ENCODE data around the gene PHLDB3. TPM values are rescaled to one million over a fixed set of nuclear protein-coding genes. Genes with fewer than 3 reads are reported as not detected.

The PHLDB3 gene
- total RNA-seq, 4 donors from 2014 or later = 1.5 to 9.6 (median 6.7) TPM

GRCh38 chr19:43496960-43497359, 7.6 kb downstream of the PHLDB3 start:
- no peak for TF ChIP-seq CTCF (IDR thresholded peaks at IDR 0.05 in 4 of 5, conservative IDR thresholded peaks at IDR 0.05 in 1 of 5)
- TF ChIP-seq POLR2A (IDR thresholded peaks at IDR 0.05) = no peak
- H3K27ac ChIP-seq = no peak overlapping the region
- ATAC-seq = no peak
- in situ Hi-C loops (cut with MboI; ENCODE audit: low sequenced_read_pairs in 4 of 4) (no loop called here), intact Hi-C loops (cut with DNase I; ENCODE audit: low total_unique reads) (no loop called here)
- no peaks in the 10 kb centered on the region for H3K36me3 ChIP-seq
- no peak overlapping the region for H3K4me3 ChIP-seq
- H3K4me1 ChIP-seq = peaks cover 0 to 3% of the 10 kb centered on the region in 2 donors
- H3K9me3 ChIP-seq = no peaks in the 10 kb centered on the region
- no peaks in the 10 kb centered on the region for H3K27me3 ChIP-seq
- no peak for DNase-seq

GRCh38 chr19:43495082-43495481, 9.5 kb downstream of the PHLDB3 start:
- Histone ChIP-seq H3K4me3 (no peak overlapping the region), H3K27ac (no peak overlapping the region), H3K36me3 (no peaks in the 10 kb centered on the region), H3K9me3 (no peaks in the 10 kb centered on the region), H3K27me3 (no peaks in the 10 kb centered on the region), H3K4me1 (peaks cover 0 to 3% of the 10 kb centered on the region in 2 donors)
- intact Hi-C loops (cut with DNase I; ENCODE audit: low total_unique reads) = no loop called here
- no peak for ATAC-seq
- no peak for TF ChIP-seq CTCF (IDR thresholded peaks at IDR 0.05 in 4 of 5, conservative IDR thresholded peaks at IDR 0.05 in 1 of 5)
- no peak for TF ChIP-seq POLR2A (IDR thresholded peaks at IDR 0.05)
- in situ Hi-C loops (cut with MboI; ENCODE audit: low sequenced_read_pairs in 4 of 4) = no loop called here
- no peak for DNase-seq

- Histone ChIP-seq H3K36me3 (no peaks in the 10 kb centered on the region), H3K4me1 (no peaks in the 10 kb centered on the region), H3K4me3 (no peak overlapping the region), H3K27me3 (no peaks in the 10 kb centered on the region), H3K27ac (no peak overlapping the region), H3K9me3 (no peaks in the 10 kb centered on the region)
- in situ Hi-C loops (cut with MboI; ENCODE audit: low sequenced_read_pairs in 4 of 4) = no loop called here
- TF ChIP-seq POLR2A (IDR thresholded peaks at IDR 0.05) (no peak), CTCF (IDR thresholded peaks at IDR 0.05 in 4 of 5, conservative IDR thresholded peaks at IDR 0.05 in 1 of 5) (no peak)
- no peak for DNase-seq
- intact Hi-C loops (cut with DNase I; ENCODE audit: low total_unique reads) = no loop called here
- no peak for ATAC-seq
Measured at GRCh38 chr19:43490759-43491158, 13.8 kb downstream of the PHLDB3 start.

- Histone ChIP-seq H3K27ac (no peak overlapping the region), H3K4me3 (no peak overlapping the region), H3K4me1 (no peaks in the 10 kb centered on the region), H3K36me3 (no peaks in the 10 kb centered on the region), H3K27me3 (no peaks in the 10 kb centered on the region), H3K9me3 (no peaks in the 10 kb centered on the region)
- in situ Hi-C loops (cut with MboI; ENCODE audit: low sequenced_read_pairs in 4 of 4) = no loop called here
- ATAC-seq = no peak
- intact Hi-C loops (cut with DNase I; ENCODE audit: low total_unique reads) = no loop called here
- no peak for DNase-seq
- TF ChIP-seq CTCF (IDR thresholded peaks at IDR 0.05 in 4 of 5, conservative IDR thresholded peaks at IDR 0.05 in 1 of 5) (no peak), POLR2A (IDR thresholded peaks at IDR 0.05) (no peak)
Measured at GRCh38 chr19:43489979-43490599, 14.5 kb downstream of the PHLDB3 start.

- no peak overlapping the region for H3K27ac ChIP-seq
- H3K36me3 ChIP-seq = no peaks in the 10 kb centered on the region
- H3K9me3 ChIP-seq = no peaks in the 10 kb centered on the region
- in situ Hi-C loops (cut with MboI; ENCODE audit: low sequenced_read_pairs in 4 of 4) (no loop called here), intact Hi-C loops (cut with DNase I; ENCODE audit: low total_unique reads) (no loop called here)
- ATAC-seq (no peak), DNase-seq (no peak)
- no peaks in the 10 kb centered on the region for H3K4me1 ChIP-seq
- no peak for TF ChIP-seq CTCF (IDR thresholded peaks at IDR 0.05 in 4 of 5, conservative IDR thresholded peaks at IDR 0.05 in 1 of 5)
- TF ChIP-seq POLR2A (IDR thresholded peaks at IDR 0.05) = no peak
- no peaks in the 10 kb centered on the region for H3K27me3 ChIP-seq
- H3K4me3 ChIP-seq = no peak overlapping the region
Measured at GRCh38 chr19:43489310-43489709, 15.2 kb downstream of the PHLDB3 start.

Data from gastrocnemius medialis (tissue), 4 donors.